ENCODE measurements around the gene USP37.

Gene USP37

DNA sequence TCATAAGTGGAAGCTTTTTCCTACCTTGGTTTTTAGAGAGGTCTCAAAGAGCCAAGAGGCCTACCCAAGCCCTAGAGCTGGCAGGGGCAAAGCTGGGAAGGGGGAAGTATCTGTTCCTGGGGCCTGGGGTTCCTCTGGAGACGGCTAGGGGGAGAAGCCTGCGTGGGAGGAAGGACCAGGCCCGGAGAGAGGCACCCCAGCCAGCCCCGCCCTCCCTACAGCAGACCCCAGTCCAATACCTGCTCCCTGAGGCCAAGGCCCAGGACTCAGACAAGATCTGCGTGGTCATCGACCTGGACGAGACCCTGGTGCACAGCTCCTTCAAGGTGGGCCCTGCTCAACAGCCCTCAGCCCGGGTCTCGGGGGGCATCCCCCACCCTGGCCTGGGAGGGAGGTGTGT lies 166.3 kb downstream of the USP37 start:
- DNase-seq (ENCODE audit: low read depth) = no peak

DNA sequence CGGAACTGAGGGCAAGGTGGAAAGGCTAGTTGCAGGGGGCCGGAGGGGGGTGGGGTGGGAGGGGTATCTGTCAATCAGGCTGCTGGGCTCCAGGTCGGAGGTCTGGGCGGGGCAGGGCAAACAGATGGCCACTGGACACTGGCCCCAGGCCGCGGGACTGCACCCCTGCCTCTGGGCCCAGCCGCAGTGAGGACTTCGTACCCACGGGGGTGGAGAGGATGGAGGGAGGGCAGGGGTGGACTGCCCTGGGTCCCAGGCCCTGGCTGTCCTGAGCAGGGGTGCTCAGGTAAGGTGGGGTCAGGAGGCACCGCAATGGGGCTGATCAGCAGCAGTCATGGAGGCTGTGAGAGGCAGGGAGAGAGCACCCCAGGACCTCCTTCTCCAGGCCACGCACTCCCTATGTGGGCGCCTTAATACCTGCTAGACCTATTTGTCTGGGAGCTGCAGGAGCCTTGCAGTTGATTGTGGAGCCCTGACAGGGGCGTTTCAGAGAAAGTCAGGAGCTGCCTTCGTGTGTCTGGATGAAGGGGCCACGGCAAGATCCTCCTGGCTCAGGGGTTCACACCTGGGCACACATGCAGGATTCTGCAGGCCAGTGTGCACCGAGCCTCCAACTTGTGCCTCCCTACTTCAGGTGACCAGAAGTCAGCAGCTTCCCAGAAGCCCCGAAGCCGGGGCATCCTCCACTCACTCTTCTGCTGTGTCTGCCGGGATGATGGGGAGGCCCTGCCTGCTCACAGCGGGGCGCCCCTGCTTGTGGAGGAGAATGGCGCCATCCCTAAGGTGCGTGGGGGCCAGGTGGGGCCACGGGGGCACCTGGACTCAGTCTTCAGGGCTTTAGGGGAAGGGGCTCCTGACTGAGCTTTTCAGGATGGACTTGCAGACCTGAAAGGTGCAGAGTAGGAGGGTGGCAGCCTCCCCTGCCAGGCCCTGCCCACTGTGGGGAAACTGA lies 166.9 kb downstream of the USP37 start:
- DNase-seq (ENCODE audit: low read depth) = no peak

Data from GM04504 (cell line).